Parathyroid adenoma (tissue), 2 donors: Measurements from ENCODE around the gene AKR1B15.
A peak's percentile ranks its signal among the peaks of the same experiment; 100 is the strongest.

Experiments used
- H2AFZ ChIP-seq: fragments of 300-600 bp; sonication (generic); one replicate; pipeline ENCODE4 v1.7.0; 2017; ENCODE audit warnings: antibody characterized with exemption, mild to moderate bottlenecking
- H3K27ac ChIP-seq: fragments of 300-600 bp; sonication (generic); one replicate; pipeline ENCODE4 v1.7.0; 2017
- H3K27me3 ChIP-seq: fragments of 300-600 bp; sonication (generic); one replicate; pipeline ENCODE4 v1.7.0; 2017; ENCODE audit warnings: low read length; ENCODE audit not compliant: control insufficient read depth, insufficient read depth
- H3K36me3 ChIP-seq: fragments of 300-600 bp; sonication (generic); one replicate; pipeline ENCODE4 v1.7.0; 2017; ENCODE audit warnings: low read length; ENCODE audit not compliant: control insufficient read depth, insufficient read depth
- H3K4me1 ChIP-seq: fragments of 300-600 bp; sonication (generic); one replicate; pipeline ENCODE4 v1.7.0; 2017; ENCODE audit warnings: control low read depth
- H3K4me2 ChIP-seq: fragments of 300-600 bp; sonication (generic); one replicate; pipeline ENCODE4 v1.7.0; 2017; ENCODE audit warnings: low read length
- H3K4me3 ChIP-seq: fragments of 300-600 bp; sonication (generic); one replicate; pipeline ENCODE4 v1.7.0; 2017; ENCODE audit warnings: low read depth, low read length
- H3K79me2 ChIP-seq: fragments of 300-600 bp; sonication (generic); one replicate; pipeline ENCODE4 v1.7.0; 2017; ENCODE audit warnings: control low read depth
- H3K9ac ChIP-seq: fragments of 300-600 bp; sonication (generic); one replicate; pipeline ENCODE4 v1.7.0; 2017; ENCODE audit warnings: mild to moderate bottlenecking
- H3K9me3 ChIP-seq: fragments of 300-600 bp; sonication (generic); one replicate; pipeline ENCODE4 v1.7.0; 2017; ENCODE audit warnings: low read length; ENCODE audit not compliant: control insufficient read depth
- TF ChIP-seq, protein P1 (sequence below): fragments of 300-600 bp; sonication (generic); IDR thresholded peaks from one replicate; pipeline ENCODE4 v1.7.0; 2017; ENCODE audit warnings: antibody characterized with exemption, mild to moderate bottlenecking
- donor health status: primary hyperparathyroidism.

Gene AKR1B15

DNA sequence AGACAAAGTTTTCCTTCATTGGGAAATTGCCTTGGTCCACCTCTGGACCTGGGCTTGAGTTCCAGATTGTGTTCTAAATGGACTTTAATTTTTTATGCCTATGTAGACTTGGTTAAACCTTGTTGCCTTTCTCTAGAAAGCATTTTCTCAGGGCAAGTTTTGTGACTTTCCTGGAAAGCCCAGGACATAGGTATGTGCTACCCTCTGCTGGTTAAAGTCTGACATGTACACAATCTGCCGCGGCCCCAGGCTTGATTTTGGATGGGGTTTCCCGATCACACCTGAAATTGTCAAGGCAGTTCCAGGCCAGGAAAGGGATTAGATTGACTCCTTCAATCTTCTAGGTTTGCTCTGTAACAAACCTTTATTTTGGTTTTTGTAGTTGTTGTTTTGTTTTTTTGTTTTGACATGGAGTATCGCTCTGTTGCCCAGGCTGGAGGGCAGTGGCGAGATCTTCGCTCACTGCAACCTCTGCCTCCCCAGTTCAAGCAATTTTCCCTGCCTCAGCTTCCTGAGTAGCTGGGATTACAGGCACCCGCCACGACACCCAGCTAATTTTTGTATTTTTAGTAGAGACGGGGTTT, 35.6 kb upstream of the AKR1B15 start:
- H3K36me3 ChIP-seq, result no peaks in the 10 kb centered on the region
- H3K4me3 ChIP-seq, result no peak overlapping the region
- H3K27ac ChIP-seq, result no peak overlapping the region
- H3K9me3 ChIP-seq, result no peaks in the 10 kb centered on the region
- no peak overlapping the region for H2AFZ ChIP-seq
- no peaks in the 10 kb centered on the region for H3K79me2 ChIP-seq
- TF ChIP-seq, protein P1, sequence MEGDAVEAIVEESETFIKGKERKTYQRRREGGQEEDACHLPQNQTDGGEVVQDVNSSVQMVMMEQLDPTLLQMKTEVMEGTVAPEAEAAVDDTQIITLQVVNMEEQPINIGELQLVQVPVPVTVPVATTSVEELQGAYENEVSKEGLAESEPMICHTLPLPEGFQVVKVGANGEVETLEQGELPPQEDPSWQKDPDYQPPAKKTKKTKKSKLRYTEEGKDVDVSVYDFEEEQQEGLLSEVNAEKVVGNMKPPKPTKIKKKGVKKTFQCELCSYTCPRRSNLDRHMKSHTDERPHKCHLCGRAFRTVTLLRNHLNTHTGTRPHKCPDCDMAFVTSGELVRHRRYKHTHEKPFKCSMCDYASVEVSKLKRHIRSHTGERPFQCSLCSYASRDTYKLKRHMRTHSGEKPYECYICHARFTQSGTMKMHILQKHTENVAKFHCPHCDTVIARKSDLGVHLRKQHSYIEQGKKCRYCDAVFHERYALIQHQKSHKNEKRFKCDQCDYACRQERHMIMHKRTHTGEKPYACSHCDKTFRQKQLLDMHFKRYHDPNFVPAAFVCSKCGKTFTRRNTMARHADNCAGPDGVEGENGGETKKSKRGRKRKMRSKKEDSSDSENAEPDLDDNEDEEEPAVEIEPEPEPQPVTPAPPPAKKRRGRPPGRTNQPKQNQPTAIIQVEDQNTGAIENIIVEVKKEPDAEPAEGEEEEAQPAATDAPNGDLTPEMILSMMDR, result peak; percentile 75
- no peaks in the 10 kb centered on the region for H3K27me3 ChIP-seq
- H3K4me1 ChIP-seq, result no peaks in the 10 kb centered on the region
- no peak overlapping the region for H3K9ac ChIP-seq
- no peak overlapping the region for H3K4me2 ChIP-seq

DNA sequence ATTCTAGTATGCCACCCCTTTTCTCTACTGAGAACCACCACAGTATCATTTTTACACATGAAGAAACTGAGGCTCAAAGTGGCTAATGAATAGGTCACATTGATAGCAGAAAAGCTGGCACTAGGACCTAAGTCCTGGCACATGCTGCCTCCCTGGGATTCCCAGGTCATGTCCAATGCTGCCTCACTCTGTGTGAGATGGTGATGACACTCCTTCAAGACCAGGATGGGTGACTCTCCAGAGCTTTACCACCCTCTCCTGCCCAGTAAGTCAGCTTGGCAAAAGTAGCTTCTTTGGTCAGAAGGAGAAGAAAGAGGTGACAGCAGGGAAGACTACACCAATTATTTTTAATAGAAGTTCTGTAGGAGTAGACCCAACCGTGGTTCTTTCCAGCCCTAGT, 34.8 kb upstream of the AKR1B15 start:
- no peak overlapping the region for H2AFZ ChIP-seq
- TF ChIP-seq, protein P1, result no peak
- H3K4me1 ChIP-seq, result no peaks in the 10 kb centered on the region
- H3K4me3 ChIP-seq, result no peak overlapping the region
- no peak overlapping the region for H3K4me2 ChIP-seq
- H3K36me3 ChIP-seq, result no peaks in the 10 kb centered on the region
- H3K9me3 ChIP-seq, result no peaks in the 10 kb centered on the region
- H3K9ac ChIP-seq, result no peak overlapping the region
- no peaks in the 10 kb centered on the region for H3K27me3 ChIP-seq
- H3K27ac ChIP-seq, result no peak overlapping the region
- no peaks in the 10 kb centered on the region for H3K79me2 ChIP-seq

DNA sequence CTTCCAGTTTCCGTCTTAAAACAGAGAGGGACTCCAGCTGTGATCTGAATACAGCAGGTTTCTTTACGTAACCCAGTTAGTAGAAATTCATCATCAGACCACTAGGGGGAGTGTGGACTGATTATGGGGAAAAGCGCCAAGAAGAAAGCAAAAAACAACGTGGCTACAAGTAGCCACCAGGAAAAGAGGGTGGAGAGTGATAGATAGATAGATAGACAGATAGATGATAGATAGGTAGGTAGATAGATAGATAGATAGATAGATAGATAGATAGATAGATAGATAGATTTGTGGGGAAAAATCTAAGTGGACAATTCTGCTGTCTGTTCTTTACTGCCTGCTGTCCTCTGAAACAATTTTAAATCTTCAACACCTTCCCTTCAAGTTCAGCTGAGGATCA, 34.2 kb upstream of the AKR1B15 start:
- H3K4me3 ChIP-seq, result no peak overlapping the region
- no peaks in the 10 kb centered on the region for H3K36me3 ChIP-seq
- TF ChIP-seq, protein P1, result peak; percentile 91
- no peaks in the 10 kb centered on the region for H3K27me3 ChIP-seq
- no peak overlapping the region for H3K27ac ChIP-seq
- H3K79me2 ChIP-seq, result no peaks in the 10 kb centered on the region
- H2AFZ ChIP-seq, result no peak overlapping the region
- no peaks in the 10 kb centered on the region for H3K9me3 ChIP-seq
- H3K9ac ChIP-seq, result no peak overlapping the region
- H3K4me2 ChIP-seq, result no peak overlapping the region
- no peaks in the 10 kb centered on the region for H3K4me1 ChIP-seq

DNA sequence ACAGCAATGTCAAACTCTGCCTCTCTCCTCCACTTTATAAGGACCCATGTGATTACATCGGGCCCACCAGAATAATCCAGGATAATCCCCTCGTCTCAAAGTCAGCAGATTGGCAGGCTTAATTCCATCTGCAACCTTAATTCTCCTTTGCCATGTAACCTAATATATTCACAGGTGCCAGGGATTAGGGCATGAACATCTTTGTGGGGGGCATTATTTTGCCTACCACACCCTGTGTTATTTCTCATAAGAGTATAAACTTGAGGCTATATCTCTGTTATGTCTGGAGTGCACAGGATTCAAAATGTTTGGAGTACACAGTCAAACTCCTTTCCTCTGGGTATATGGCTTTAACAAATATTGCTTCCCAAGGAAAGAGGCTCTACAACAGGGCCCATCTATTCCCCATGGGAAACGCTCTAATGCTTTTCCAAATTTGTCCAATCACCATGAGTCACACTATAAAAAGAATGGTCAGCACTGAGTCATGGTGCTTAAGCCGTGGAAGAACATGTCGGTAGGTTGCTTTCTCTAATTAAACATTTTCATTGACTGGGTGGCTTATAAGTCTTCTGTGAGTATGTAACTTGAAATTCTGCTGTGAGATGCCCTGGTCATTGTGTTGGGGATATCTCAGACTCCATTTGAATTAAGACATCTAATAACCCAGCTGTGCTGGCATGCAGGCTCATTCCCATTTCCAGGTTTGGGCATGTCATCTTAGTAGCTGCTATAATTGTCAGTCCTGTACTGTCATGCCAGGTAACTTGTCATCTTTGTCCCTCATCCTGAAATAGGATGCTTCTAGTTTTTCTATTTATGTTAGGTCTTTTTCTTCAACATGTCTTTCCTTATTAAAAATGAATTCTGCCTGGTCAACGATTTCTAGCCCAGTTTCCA, 33.1 kb upstream of the AKR1B15 start:
- Histone ChIP-seq H3K27me3 (no peaks in the 10 kb centered on the region), H3K9me3 (no peaks in the 10 kb centered on the region), H3K4me2 (no peak overlapping the region), H3K36me3 (no peaks in the 10 kb centered on the region), H2AFZ (no peak overlapping the region), H3K4me3 (no peak overlapping the region), H3K79me2 (no peaks in the 10 kb centered on the region), H3K4me1 (no peaks in the 10 kb centered on the region), H3K9ac (no peak overlapping the region), H3K27ac (no peak overlapping the region)
- TF ChIP-seq, protein P1, result no peak
